K562 (cell line): ENCODE measurements around the gene PPM1E. TPM values are rescaled to one million over a fixed set of nuclear protein-coding genes. Genes with fewer than 3 reads are reported as not detected.

Experiments used
- ATF2 ChIP-seq: sonication (generic); formaldehyde crosslinking; IDR thresholded peaks from 2 replicates; pipeline ENCODE4 v1.8.1; 2022; ENCODE audit warnings: missing genetic modification reagents
- BRF2 ChIP-seq: IDR thresholded peaks from 3 replicates; pipeline ENCODE4 v1.6.1; 2011; ENCODE audit warnings: borderline replicate concordance, mild to moderate bottlenecking; ENCODE audit not compliant: insufficient read length, insufficient read depth
- CREB1 ChIP-seq, 2 experiments: sonication (generic) in 1 of 2; formaldehyde crosslinking in 1 of 2; IDR thresholded peaks; 2 replicates each; pipeline versions ENCODE4 v1.6.1 to v1.8.0; 2012 to 2022; ENCODE audit warnings: inconsistent platforms in 1 of 2, mild to moderate bottlenecking in 1 of 2, missing genetic modification reagents in 1 of 2, moderate library complexity in 1 of 2
- DEAF1 ChIP-seq: fragments of 450-650 bp; formaldehyde crosslinking; IDR thresholded peaks from 2 replicates; pipeline ENCODE4 v1.4.0; 2020; ENCODE audit warnings: mild to moderate bottlenecking, moderate library complexity
- EP300 ChIP-seq: IDR thresholded peaks from 2 replicates; pipeline ENCODE4 v1.6.1; 2012; ENCODE audit warnings: low read length, improper control_type of control experiment
- EWSR1 ChIP-seq: fragments of 450-650 bp; IDR thresholded peaks from 2 replicates; pipeline ENCODE4 v1.6.1; 2018; ENCODE audit warnings: borderline replicate concordance, mild to moderate bottlenecking, low read depth, moderate library complexity; ENCODE audit not compliant: partially characterized antibody
- FIP1L1 ChIP-seq: fragments of 200-400 bp; formaldehyde crosslinking; IDR thresholded peaks from 2 replicates; pipeline ENCODE4 v1.6.1; 2018; ENCODE audit warnings: mild to moderate bottlenecking, low read depth, low read length; ENCODE audit not compliant: poor library complexity, severe bottlenecking
- GTF2E2 ChIP-seq: fragments of 200-800 bp; sonication (Bioruptor generic); IDR thresholded peaks from 2 replicates; pipeline ENCODE4 v1.6.1; 2016; ENCODE audit warnings: missing genetic modification characterization, missing compliant biosample characterization
- RBM14 ChIP-seq: fragments of 200-400 bp; formaldehyde crosslinking; IDR thresholded peaks from 2 replicates; pipeline ENCODE4 v1.6.1; 2018; ENCODE audit warnings: low read depth, mild to moderate bottlenecking, low read length, moderate library complexity, borderline replicate concordance; ENCODE audit not compliant: insufficient read depth
- SMAD1 ChIP-seq: fragments of 150-350 bp; IDR thresholded peaks from 2 replicates; pipeline ENCODE4 v1.6.1; 2014; ENCODE audit warnings: low read length, low read depth; ENCODE audit not compliant: partially characterized antibody
- SMAD3 ChIP-seq: fragments of 450-650 bp; formaldehyde crosslinking; conservative IDR thresholded peaks from 2 replicates; pipeline ENCODE4 v1.4.0; 2020; ENCODE audit warnings: mild to moderate bottlenecking
- TSHZ1 ChIP-seq: fragments of 250-450 bp; sonication (Bioruptor Pico); IDR thresholded peaks from 2 replicates; pipeline ENCODE4 v1.4.0; 2020; ENCODE audit warnings: mild to moderate bottlenecking, moderate library complexity
- ZBTB9 ChIP-seq: fragments of 450-650 bp; formaldehyde crosslinking; IDR thresholded peaks from 2 replicates; pipeline ENCODE4 v1.4.0; 2020; ENCODE audit warnings: mild to moderate bottlenecking, moderate library complexity
- ZNF282 ChIP-seq: sonication (generic); formaldehyde crosslinking; IDR thresholded peaks from 2 replicates; pipeline ENCODE4 v1.8.1; 2023; ENCODE audit warnings: missing genetic modification reagents
- ZNF449 ChIP-seq: fragments of 250-450 bp; sonication (Bioruptor Pico); IDR thresholded peaks from 2 replicates; pipeline ENCODE4 v1.8.0; 2022; ENCODE audit warnings: moderate library complexity, mild to moderate bottlenecking, inconsistent platforms
- polyA plus RNA-seq, 8 experiments: library from polyadenylated mRNA; depleted of rRNA in 4 of 8; stranded (reverse) in 5 of 8; unstranded in 3 of 8; fragments of >200 nt; fragmentation: Nextera tagmentation in 2 of 8; fragmentation: Illumina TruSeq in 1 of 8; extraction: Ambion mirVana in 2 of 8; extraction: Trizol in 1 of 8; gene quantifications; 2 replicates each; pipeline versions ENCODE4 v1.2.1 to v1.2.3, GENCODE V29; 2011 to 2014; ENCODE audit warnings: inconsistent platforms in 1 of 8, missing spikeins in 1 of 8
- total RNA-seq, 7 experiments: library from RNA; depleted of rRNA in 6 of 7; stranded (reverse); fragments of >200 nt in 6 of 7; fragmentation: Illumina TruSeq in 2 of 7; extraction: Trizol in 2 of 7; gene quantifications; 2 replicates each; pipeline versions ENCODE4 v1.2.1 to v1.2.3, GENCODE V29; 2011 to 2021; ENCODE audit warnings: low replicate concordance in 1 of 7

PPM1E gene
- total and polyA plus RNA-seq, 9 of the 15 experiments (the other 6 are each of a cell fraction or from before 2014, with no cell fraction given), result 1.0 to 5.7 (median 4.7) TPM

GRCh38 chr17:58755577-58756245 is at the start of gene PPM1E (continued):
- peak; percentile 77; the same call in 1 of the 2 replicates for TF ChIP-seq ZBTB9 (CRISPR knock-in tag)
- TF ChIP-seq EP300, result no peak
- TF ChIP-seq SMAD3, result no peak
- no peak for TF ChIP-seq DEAF1 (CRISPR knock-in tag)
- no peak for TF ChIP-seq TSHZ1 (CRISPR knock-in tag)
- peak; percentile 66; the same call in 1 of the 2 replicates for TF ChIP-seq GTF2E2
- TF ChIP-seq EWSR1, result no peak
- 0 out of 2 replicates have a peak, but pooled peaks have one; percentile 44 for TF ChIP-seq RBM14
- no peak for TF ChIP-seq ZNF282
- TF ChIP-seq SMAD1, result no peak
- no peak for TF ChIP-seq FIP1L1
- no peak for TF ChIP-seq BRF2
- TF ChIP-seq CREB1 (IDR thresholded peaks at IDR 0.05), result no peak; the same call in 1 of the 2 replicates
- 0 out of 2 replicates have a peak, but pooled peaks have one; percentile 16 for TF ChIP-seq CREB1 (CRISPR knock-in tag; IDR thresholded peaks at IDR 0.05)
- no peak for TF ChIP-seq ZNF449
- TF ChIP-seq ATF2 (CRISPR knock-in tag), result no peak
